GM21360 (cell line): ENCODE results near the gene CCNE1.
"Not testable (repeated sequence)": the region's sequence is repeated elsewhere in the genome, so short reads cannot be mapped to it uniquely, and the experiment has no call there.

Experiments
- ATAC-seq: cut with Tn5 transposase; IDR thresholded peaks from one replicate; pipeline ENCODE4 v1.9.1; 2021; ENCODE audit warnings: mild to moderate bottlenecking, moderate library complexity; ENCODE audit not compliant: unreplicated experiment

The CCNE1 gene

DNA sequence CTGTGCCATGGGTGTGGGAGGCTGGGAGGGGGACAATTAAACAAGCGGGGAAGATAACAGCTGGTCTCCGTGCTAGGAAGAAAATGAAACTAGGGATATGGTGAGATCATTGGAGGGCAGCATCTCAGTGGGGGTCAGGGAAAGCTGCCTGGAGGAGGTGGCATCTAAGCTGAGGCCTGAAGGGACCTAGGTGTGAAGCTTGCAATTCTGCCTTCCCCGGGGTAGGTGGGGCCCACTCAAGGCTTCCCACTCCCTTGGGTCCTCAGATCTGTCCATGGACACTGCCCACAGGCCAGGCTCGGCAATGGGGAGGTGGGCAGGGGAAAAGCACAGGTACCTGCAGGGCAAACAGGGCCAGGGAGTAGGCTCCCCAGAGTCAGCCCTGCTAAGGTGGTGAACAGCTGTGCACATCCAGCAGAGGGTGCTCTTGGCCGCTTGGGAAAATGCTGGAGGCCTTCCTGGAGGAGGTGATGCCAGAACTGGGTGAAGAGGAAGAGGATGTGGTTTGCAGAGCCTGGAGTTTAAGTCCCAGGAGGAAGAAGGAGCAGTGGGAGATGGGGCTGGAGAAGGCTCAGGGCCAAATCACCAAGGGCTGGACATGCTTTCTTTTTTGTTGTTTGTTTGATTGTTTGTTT lies 25.7 kb upstream of the CCNE1 start:
- no peak for ATAC-seq

DNA sequence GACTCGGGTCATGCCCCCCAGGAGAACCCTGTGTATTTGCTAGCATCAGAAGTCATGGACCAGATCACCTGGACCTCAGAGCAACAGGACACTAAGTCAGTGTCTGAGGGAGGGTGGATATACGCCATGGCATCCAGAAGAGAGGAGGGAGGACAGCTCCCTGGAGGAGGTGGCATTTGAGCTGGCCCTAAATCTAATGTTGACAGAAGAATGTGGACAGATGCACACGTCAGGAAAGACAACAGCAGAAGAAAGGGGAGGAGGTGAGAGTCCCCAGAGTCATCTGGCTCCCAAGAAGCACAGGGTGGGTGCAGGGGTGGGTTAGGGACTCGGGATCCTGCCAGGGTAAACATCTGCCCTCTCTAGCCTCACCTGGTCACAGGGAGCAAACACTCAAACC lies 24.5 kb upstream of the CCNE1 start:
- ATAC-seq = no peak

DNA sequence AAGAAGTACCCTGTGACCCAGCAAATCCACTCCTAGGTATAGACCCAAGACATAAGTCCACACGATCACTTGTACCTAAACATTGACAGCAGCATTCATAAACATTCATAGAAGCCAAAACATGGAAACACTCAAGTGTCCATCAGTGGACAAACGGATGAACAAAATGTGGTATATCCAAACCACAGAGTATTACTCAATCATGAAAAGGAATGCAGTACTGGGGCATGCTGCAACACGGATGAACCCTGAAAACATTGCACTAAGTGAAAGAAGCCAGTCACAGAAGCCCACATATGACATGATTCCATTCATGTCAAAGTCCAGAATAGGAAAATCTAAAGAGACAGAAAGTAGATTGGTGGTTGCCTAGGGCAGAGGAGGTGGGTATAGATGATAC lies 22.8 kb upstream of the CCNE1 start:
- no peak for ATAC-seq

DNA sequence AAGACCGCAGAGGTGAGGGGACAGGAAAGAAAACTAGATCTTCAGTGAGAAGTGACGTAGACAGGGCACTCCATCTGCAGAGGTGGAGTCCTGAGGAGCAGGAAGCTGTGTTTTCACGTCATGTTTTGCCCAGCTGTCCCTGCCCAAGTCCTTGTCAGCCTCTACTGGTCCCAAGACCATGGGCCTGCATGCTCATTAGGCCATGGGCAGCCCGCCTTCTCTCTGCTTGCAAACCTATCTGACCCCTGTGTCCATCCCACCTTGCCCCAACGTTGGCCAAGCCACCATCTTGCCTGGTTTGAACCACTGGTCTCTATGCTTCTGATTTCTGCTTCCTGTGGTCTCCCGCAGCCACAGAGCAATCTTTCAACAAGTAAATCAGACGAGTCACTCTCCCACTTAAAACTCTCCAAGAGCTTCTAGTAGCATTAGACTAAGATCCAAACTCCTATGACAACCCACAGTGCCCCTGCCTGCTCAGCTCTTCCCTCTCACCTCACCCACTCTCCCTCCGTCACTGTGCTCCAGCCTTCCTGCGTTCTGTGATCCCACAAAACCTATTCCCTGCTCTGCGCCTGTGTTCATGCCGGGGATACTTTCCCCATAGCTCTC lies 18.6 kb upstream of the CCNE1 start:
- no peak for ATAC-seq

DNA sequence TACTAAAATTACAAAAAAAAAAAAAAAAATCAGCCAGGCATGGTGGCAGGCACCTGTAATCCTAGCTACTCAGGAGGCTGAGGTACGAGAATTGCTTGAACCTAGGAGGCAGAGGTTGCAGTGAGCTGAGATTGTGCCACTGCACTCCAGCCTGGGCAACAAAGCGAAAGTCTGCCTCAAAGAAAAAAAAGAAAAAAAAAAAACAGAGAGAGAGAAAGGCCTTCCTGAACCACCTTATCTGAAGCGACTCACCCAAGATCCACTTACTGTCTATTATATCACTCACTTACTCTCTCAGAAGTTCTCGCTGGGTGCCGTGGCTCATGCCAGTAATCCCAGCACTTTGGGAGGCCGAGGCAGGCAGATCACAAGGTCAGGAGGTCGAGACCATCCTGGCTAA lies 17.3 kb upstream of the CCNE1 start:
- ATAC-seq = not testable (repeated sequence)

DNA sequence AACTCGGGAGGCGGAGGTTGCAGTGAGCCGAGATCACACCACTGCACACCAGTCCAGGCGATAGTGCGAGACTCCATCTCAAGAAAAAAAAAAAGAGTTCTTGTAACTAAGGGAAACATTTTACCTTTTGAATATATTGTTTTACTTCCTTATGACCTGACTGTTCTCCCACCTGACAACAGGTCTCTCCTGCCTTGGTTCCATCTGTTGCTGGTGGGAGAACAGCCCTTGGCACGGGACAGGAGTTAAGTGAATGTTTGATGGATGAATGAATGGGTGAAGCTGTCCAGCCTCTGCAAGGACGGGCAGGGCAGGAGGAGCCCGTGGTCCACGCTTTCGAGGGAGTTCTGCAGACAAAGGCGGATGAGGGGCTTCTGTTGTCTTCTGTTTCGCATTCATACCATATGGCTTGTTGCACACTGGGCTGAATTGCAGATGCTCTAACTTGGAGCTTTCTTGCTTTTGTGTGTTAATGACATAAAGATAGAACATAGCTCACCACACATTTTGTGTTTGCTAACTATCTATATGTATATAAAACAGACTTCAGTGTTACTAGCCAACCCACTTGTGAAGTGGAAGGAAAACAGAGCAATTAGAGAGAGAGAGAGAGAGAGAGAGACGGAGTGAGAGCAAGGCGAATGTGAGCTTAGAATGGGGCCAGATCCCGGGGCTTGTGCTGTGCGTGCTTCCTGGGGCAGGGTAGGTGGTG lies 16.2 kb upstream of the CCNE1 start:
- ATAC-seq = no peak

DNA sequence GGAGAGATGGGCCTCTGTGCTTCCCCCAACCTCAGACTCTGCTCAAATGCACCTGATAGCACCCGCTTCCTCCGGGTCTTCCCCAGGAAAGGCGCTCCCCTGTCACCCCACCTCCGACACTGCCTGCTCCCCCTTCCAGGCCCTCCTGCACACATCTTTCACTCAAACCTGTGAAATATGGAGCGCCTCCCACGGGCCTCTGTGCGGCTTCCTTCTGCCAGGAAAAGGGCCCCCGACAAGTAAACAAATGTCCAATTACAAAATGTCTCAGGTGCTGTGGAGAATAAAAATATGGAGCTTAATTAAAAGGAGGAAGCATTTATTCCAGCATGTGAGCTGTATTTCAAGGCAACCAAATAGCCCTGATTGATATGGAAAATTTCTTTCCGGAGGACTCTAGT lies 15.6 kb upstream of the CCNE1 start:
- ATAC-seq = no peak

DNA sequence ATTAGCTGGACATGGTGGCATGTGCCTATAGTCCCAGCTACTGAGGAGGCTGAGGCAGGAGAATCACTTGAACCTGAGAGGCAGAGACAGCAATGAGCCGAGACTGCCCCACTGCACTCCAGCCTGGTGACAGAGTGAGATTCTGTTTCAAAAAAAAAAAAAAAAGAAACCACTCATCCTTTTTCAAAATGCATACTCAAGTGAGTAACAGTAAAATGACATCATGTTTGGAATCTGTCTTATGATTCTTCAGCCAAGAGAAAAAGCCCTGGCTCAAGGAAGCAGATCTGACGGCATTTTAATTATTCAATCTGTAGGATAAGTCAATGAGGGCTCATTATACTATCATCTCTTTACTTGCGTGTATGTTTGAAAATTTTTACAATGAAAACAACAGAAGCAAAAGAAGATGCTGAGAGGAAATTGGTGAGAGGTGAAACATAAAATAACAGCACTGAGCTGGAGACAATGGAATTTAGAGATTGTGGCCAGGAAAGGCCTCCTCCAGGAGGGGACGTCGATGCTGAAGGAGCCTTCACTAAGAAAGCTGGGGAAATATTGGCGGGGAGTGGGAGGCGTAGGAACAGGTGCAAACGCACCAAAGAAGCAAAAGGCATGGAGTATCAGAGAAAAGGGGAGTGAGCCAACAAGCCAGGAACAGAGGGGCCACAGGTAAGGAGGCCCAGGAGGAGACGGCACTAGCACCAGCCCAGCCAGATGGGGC lies 12.9 kb upstream of the CCNE1 start:
- no peak for ATAC-seq

DNA sequence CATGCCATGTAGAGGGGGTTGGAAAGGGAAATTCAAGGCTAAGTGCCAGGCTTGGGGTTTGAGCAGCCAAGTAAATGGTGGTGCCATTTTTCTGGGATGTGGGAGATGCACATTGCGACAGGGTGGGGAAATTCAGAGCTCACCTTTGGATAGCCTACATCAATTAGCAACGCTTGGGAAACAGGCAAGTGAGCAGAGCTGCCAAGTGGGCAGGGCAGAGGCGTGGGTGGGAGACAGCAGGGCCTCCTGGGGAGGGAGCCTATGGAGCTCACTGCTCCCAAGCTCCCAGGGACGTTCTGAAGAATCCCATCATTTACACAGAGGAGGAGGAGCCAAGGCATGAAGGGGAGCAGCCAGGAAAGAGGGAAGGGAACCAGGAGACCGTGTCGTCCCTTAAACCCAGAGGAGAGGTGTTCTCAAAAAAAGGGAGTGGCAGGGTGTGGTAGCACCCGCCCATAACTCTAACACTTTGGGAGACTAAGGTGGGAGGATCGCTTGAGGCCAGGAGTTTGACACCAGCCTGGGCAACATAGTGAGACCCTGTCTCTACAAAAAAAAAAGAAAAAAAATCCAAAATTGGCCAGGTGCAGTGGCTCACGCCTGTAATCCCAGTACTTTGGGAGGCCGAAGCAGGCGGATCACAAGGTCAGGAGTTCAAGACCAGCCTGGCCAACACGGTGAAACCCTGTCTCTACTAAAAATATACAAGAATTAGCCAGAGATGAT lies 11.5 kb upstream of the CCNE1 start:
- ATAC-seq = no peak

DNA sequence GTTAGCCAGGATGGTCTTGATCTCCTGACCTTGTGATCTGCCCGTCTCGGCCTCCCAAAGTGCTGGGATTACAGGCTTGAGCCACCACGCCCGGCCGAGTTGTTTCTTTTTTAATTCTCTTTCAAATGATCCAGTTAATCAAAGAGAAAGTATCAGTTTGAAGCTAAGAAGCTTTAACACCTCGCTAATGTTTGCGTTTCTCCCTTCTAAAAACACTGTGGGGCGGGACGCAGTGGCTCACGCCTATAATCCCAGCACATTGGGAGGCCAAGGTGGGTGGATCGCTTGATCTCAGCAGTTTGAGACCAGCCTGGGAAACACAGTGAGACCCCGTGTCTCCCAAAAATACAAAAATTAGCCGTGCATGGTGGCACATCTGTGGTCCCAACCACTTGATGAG lies 7.8 kb upstream of the CCNE1 start:
- not testable (repeated sequence) for ATAC-seq

DNA sequence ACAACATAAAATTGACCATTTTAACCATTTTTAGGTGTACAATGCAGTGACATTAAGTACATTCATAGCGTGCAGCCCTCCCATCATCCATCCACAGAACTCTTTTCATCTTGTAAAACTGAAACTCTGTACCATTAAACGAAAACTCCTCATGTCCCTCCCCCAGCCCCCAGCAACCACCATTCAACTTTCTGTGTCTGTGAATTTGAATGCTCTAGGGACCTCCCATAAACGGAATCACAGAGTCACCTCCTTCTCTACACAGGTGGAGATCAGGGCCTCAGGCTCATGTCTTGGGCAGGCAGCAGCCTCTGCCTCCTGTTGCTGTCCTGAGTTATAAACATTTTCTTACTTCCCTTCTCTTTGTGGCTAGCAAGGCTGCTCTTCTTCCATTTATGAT lies 7.3 kb upstream of the CCNE1 start:
- peak; percentile 86 for ATAC-seq

DNA sequence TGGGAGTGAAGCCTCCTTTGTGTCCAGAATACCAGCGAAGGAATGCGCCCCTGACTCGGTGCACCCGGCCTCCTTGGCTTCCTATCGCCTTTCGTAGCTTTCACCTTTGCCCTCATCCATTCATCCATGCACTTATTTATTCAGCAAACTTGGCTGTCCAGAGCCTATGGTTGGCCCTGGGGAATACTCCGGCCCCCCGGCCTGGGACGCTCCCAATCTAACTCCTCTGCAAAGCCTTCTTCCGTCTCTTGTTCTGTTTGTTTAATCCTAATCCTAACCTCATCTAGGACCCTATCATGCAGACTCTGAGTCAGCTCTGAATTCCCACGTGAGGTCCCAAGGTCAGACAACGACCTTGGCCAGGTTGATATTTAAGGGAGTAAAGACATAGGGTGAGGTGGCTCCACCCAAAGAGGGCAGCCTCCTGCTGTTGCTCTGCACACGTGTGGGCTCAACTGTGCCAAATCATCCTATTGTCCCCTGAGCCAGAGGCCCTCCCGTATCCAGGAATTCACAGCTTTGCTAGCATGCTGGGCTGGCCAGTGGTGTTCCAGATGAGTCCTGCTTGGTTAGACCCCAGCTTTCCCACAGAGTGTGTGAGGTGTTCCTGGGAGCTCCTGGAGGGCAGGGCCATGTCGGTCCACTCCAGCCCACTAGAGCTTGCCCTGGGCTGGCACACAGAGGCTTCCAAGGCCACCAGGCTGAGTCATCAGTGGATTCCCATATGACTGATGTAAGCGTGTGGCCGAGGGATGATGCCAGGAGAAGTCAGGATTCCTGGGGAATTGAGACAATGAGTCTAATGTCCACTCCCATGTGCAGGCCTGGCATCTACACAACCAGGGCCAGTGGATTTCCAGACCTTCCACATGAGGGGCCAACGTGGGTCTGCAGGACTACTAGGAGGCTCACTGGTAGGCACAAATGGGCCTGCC lies 6.5 kb upstream of the CCNE1 start:
- no peak for ATAC-seq

DNA sequence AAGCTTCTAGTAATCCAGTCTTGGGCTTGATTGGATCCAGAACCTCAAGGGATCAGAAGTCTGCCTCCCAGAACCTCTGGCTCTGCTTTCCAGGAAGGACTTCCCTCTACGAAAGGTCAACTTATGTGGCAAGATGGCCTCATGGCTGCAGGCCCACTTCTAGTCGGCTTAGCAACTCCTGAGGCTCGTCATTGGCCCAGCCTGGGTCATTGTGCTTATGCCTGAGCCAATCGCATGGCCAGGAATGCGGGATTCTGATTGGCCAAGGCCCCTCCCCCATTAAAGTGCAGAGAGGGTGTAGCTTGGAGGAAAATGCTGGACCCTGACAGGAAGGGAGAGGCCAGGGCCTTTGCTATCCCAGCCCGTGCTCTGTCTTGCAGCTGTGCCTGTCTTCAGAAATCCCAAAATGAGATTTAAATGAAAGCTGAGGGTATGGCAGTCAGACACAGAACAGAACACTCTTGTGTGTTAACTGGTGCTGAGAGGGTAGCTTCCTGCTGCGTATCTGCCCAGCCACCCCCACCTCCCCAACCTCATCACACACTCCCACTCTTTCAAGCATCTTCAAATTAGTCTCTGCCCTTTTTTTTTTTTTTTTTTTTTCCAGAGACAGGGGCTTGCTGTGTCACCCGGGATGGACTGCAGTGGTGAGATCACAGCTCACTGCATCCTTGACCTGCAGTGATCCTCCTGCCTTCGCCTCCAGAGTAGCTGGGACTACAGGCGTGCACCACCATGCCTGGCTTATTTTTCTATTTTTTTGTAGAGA lies 5.5 kb upstream of the CCNE1 start:
- ATAC-seq = no peak

DNA sequence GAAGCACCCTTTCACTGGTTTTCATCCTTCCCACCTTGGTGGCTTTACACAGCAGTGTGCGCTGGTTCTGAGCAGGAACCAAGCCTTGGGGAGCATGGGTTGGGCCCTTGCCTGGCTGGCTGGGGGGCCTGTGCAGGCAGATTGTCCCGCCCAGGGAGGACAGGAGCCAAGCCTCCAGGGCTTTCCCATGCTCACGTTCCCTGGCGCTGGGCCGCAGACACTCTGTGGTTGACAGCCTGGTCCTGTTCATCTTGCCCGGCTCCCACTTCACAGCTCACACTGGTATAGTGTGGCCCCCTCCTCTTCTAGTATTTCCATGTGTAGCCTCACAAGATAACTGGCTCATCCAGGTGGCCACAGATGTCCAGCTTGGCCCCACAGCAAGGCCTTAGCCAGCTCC lies 4.6 kb upstream of the CCNE1 start:
- no peak for ATAC-seq

DNA sequence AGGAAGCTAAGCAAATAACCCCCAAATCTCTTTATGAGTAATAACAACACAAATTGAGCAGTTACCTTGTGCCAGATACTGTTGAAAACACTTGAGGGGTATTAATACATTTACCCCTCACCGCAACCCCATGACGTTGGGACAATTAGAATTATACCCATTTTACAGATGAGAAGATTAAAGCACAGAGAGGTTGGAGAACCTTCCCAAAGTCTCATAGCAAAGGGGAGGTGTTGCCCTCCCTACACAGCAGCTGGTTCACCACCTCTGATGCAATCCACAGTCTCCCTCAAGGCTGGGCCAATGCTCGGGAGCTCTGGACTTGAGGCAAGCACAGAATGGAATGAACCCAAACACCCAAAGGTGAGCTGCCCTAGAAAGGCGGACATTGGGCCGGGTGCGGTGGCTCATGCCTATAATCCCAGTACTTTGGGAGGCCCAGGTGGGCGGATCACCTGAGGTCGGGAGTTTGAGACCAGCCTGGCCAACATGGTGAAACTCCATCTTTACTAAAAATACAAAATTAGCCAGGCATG lies 3.9 kb upstream of the CCNE1 start:
- ATAC-seq = no peak

DNA sequence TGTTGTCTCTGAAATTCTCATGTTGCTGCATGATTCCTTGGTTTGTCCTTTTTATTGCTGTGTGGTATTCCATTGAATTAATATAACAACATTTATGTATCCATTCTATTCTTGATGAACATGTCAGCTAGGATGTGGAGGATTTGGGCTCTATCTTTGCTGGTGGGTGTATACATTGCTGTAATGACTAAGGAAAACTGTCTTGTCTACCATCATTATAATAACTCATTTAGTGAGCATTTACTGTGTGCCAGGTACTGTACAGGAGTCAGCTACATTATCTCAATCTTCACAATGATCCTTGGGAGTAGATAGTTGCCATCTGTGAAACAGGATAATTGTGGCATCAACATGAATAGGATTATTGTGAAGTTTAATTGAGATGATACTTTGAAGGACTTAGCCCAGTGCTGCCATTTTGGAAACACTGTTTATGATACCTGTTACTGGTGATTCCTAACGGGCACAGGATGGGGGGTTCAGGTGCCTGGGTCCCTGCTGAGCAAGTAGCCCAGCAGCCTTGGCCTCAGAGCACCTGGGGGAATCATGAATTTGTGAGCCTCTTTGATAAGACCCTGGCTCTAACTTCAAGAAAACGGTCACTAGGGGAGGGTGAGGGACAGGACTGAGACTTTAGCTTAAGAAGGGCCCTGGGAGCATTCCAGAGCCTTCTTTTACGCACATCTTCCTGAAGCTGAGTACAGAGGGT lies 1.8 kb upstream of the CCNE1 start:
- no peak for ATAC-seq

DNA sequence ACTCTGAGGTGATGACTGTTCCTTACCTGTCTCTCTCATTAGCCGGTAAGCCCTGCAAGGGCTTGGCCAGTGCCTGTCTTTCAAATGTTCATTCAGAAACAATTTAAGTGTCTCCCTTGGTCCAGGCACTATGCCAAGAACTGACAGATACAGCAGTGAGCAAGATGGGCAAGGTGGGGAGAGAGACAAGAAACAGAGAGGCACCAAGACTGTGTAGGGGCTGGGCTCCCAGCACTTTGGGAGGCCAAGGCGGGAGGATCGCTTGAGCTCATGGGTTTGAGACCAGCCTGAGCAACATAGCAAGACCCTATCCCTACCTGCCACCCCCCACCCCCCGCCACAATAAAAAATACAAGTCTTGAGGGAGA lies 1.3 kb upstream of the CCNE1 start:
- no peak for ATAC-seq

DNA sequence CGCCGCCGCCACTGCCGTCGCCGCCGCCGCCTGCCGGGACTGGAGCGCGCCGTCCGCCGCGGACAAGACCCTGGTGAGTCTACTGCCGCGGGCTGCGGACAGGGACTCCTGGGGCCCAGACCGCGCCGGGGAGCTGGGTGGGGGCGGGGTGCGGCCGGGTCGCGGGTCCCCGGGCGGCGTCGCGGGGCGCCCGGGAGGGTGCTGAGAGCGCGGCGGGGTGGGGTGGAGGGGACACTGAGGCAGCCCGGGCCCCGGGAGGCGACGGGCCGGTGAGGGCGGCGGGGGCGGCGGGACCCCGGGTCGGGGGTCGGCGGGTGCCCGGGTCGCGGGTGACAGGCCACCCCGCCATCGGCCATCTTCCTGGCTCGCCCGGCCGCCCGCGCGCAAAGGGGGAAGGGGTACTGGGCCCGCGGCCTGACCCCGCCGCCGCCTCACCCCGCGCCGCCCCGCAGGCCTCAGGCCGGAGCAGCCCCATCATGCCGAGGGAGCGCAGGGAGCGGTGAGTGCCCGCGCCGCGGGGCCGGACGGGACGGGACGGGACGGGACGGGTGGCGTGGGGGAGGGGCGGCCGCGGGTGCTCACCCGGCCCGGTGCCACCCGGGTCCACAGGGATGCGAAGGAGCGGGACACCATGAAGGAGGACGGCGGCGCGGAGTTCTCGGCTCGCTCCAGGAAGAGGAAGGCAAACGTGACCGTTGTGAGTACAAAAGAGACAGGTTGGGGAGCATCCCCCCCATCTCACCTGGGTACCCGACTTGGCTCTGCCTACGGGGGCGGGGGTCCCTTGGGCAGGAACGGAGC lies 489 bp downstream of the CCNE1 start:
- ATAC-seq = peak; percentile 12
